ENCODE results near the gene YIF1A.

DNA sequence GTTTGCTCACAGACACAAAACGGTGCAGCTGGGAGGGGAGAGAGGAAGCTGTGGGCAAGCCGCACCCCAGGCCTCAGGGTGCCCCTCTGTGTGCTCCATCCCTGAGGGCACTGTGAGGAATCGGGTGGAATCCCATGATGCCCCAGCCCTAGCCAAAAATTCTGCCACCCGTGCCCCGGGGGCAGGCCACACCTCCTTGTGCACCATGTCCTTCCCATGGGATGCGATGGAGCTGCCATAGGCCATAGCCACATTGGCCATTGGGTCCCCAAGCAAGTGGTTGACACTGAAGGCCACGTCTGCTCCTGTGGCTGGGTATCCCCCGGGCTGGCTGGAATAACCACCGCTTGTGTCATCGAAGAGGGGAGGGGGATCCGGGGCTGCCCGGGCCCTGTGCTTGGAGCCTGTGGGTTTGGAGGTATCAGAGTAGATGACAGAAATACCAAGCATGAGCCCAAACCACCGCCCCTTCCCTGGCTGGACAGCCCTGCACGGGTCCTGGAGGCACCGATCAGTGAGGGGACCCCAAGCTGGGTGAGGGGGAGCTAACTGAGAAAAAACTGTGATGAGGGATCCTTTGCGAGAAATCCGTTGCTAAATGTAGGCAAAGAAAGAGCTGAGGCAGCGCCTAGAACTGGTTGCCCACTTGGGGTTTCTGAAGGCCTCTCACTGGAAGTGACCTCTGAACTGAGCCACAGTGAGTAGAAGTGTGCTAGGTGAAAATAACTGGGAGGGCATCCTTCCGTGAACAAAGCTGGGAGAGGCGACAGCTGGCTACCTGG, 863 bp downstream of the YIF1A start:
- TF ChIP-seq EP300 (IDR thresholded peaks at IDR 0.05) (no peak), POLR2A (IDR thresholded peaks at IDR 0.05) (no peak)

Measured in stomach (tissue), 4 donors.